Mammary epithelial cell (primary cell): ENCODE measurements around the gene GABARAP.

Source experiments
- CTCF ChIP-seq, 2 donors: IDR thresholded peaks in 1 of 2; conservative IDR thresholded peaks in 1 of 2; 2 replicates each; pipeline ENCODE4 v1.5.1; 2011 to 2012; ENCODE audit warnings: inconsistent platforms in 2 of 2, low read length in 2 of 2, mild to moderate bottlenecking in 2 of 2, control low read depth in 1 of 2, low read depth in 1 of 2; ENCODE audit not compliant: insufficient read depth in 1 of 2; ENCODE audit errors: extremely low read depth in 1 of 2
- EZH2 ChIP-seq: IDR thresholded peaks from 2 replicates; pipeline ENCODE4 v1.6.1; 2012; ENCODE audit warnings: low read length, inconsistent platforms, borderline replicate concordance

- TF ChIP-seq EZH2 (no peak), CTCF (conservative IDR thresholded peaks at IDR 0.05 in 1 of 2, IDR thresholded peaks at IDR 0.05 in 1 of 2; ENCODE audit: extremely low read depth in 1 of 2, insufficient read depth in 1 of 2, low read depth in 1 of 2, low read length in 2 of 2) (no peak)
These were observed 27.1 kb downstream of the GABARAP start for GRCh38 chr17:7215136-7215638.
